ENCODE data around the gene TMEM107.

GRCh38 chr17:8160224-8160577 lies 16.0 kb downstream of the TMEM107 start:
- TF ChIP-seq POLR2A (IDR thresholded peaks at IDR 0.05; ENCODE audit: low read depth) (no peak), CTCF (IDR thresholded peaks at IDR 0.05) (no peak), POLR2AphosphoS5 (IDR thresholded peaks at IDR 0.05) (no peak)

All from esophagus muscularis mucosa (tissue), 3 donors.